CD4-positive, alpha-beta T cell (primary cell): ENCODE results near the gene RNF138. TPM values are rescaled to one million over a fixed set of nuclear protein-coding genes. Genes with fewer than 3 reads are reported as not detected.

ENCODE experiments used
- ATAC-seq: fragments of 200-7000 bp; cut with Tn5 transposase; one replicate; pipeline ENCODE4 v1.10.0; 2022; ENCODE audit warnings: mild to moderate bottlenecking; ENCODE audit not compliant: poor library complexity
- CTCF ChIA-PET: fragments of 350-600 bp; sonication (Branson Sonifier 250); formaldehyde crosslinking; loops from one replicate; lab custom pipeline; 2021; ENCODE audit warnings: antibody characterized with exemption, inconsistent platforms; lab: Charles Lee
- POLR2A ChIA-PET: fragments of 350-600 bp; sonication (Branson Sonifier 250); formaldehyde crosslinking; loops from one replicate; lab custom pipeline; 2021; ENCODE audit warnings: antibody characterized with exemption, inconsistent platforms; lab: Charles Lee
- DNase-seq, 14 experiments: peaks; one replicate each; pipeline ENCODE4 v3.0.0-alpha.2; 2013 to 2020; ENCODE audit warnings: mixed read lengths in 2 of 14
- H3K27ac ChIP-seq, 2 donors: one replicate each; pipeline versions ENCODE4 v1.5.1 to v1.7.0; 2013; ENCODE audit warnings: low read length in 2 of 2, low read depth in 1 of 2, mild to moderate bottlenecking in 1 of 2
- H3K27me3 ChIP-seq, 2 experiments: 1 replicate in 1 of 2; 2 replicates in 1 of 2; pipeline versions ENCODE4 v1.6.1 to v1.7.0; 2013; ENCODE audit warnings: low read length in 2 of 2, control low read depth in 1 of 2, mild to moderate bottlenecking in 1 of 2, moderate library complexity in 1 of 2; ENCODE audit not compliant: insufficient read depth in 2 of 2, control insufficient read depth in 1 of 2
- H3K36me3 ChIP-seq: one replicate; pipeline ENCODE4 v1.6.1; 2013; ENCODE audit warnings: low read length, control low read depth; ENCODE audit not compliant: insufficient read depth
- H3K4me1 ChIP-seq: one replicate; pipeline ENCODE4 v1.6.1; 2013; ENCODE audit warnings: low read length, control low read depth; ENCODE audit not compliant: insufficient read depth
- H3K4me3 ChIP-seq: one replicate; pipeline ENCODE4 v1.5.1; 2013; ENCODE audit warnings: mild to moderate bottlenecking, low read length, moderate library complexity
- H3K9me3 ChIP-seq, 2 experiments: 1 replicate in 1 of 2; 2 replicates in 1 of 2; pipeline versions ENCODE4 v1.6.1 to v1.7.0; 2013; ENCODE audit warnings: low read length in 2 of 2, mild to moderate bottlenecking in 2 of 2, control low read depth in 1 of 2, moderate library complexity in 1 of 2; ENCODE audit not compliant: control insufficient read depth in 1 of 2, insufficient read depth in 1 of 2
- H3K27ac Mint-ChIP-seq: one replicate; pipeline ENCODE4 v1.8.0; 2020; ENCODE audit warnings: mixed read lengths
- H3K27me3 Mint-ChIP-seq: one replicate; pipeline ENCODE4 v1.8.0; 2021; ENCODE audit warnings: mixed read lengths
- H3K36me3 Mint-ChIP-seq: one replicate; pipeline ENCODE4 v1.8.0; 2021; ENCODE audit warnings: low read depth, mixed read lengths
- H3K4me1 Mint-ChIP-seq: one replicate; pipeline ENCODE4 v1.8.0; 2021; ENCODE audit warnings: low read depth, mixed read lengths
- H3K4me3 Mint-ChIP-seq: one replicate; pipeline ENCODE4 v1.8.0; 2020; ENCODE audit warnings: mild to moderate bottlenecking, mixed read lengths
- H3K9me3 Mint-ChIP-seq: one replicate; pipeline ENCODE4 v1.8.0; 2020; ENCODE audit warnings: mixed read lengths
- CTCF ChIP-seq: fragments of 200-600 bp; IDR thresholded peaks from one replicate; pipeline ENCODE4 v1.8.0; 2022; ENCODE audit warnings: antibody characterized with exemption, mild to moderate bottlenecking
- intact Hi-C, 2 experiments: fragments of 100-400 bp; cut with DNase I in 1 of 2; cut with micrococcal nuclease in 1 of 2; formaldehyde crosslinking; loops; one replicate each; pipeline versions ENCODE4 v1.15.1 to v1.9.0; 2023 to 2025; cut with DNase I, micrococcal nuclease
- total RNA-seq, 174 experiments: library from RNA in 2 of 174; stranded (reverse) in 2 of 174; gene quantifications; one replicate each; pipeline ENCODE4 v1.2.3 and lab custom pipeline; 2021 to 2026

Gene RNF138
- total RNA-seq, 2 experiments from 2014 or later, result 177 to 184 TPM

GRCh38 chr18:32060026-32060425, 31.6 kb upstream of the RNF138 start:
- H3K36me3 ChIP-seq, result peaks cover 37% of the 10 kb centered on the region
- Mint-ChIP-seq H3K36me3 (peaks cover 90% of the 10 kb centered on the region), H3K27me3 (no peaks in the 10 kb centered on the region), H3K27ac (no peak overlapping the region), H3K4me3 (no peak overlapping the region), H3K4me1 (peaks cover 57% of the 10 kb centered on the region), H3K9me3 (peaks cover 3% of the 10 kb centered on the region)
- intact Hi-C loops, result no loop called here
- peaks cover 8% of the 10 kb centered on the region for H3K4me1 ChIP-seq
- no peak overlapping the region for H3K4me3 ChIP-seq
- CTCF ChIA-PET, result no interaction called here
- H3K27me3 ChIP-seq, result no peaks in the 10 kb centered on the region
- ATAC-seq (no peak), DNase-seq (no peak)
- H3K9me3 ChIP-seq, result no peaks in the 10 kb centered on the region
- H3K27ac ChIP-seq, result no peak overlapping the region
- POLR2A ChIA-PET, result interaction anchor here (0.6 to 2.1 kb wide), 3 partner anchors 19 to 163 kb away, joined by 3 to 12 read pairs (median 5); partner anchors contain the start of gene RNF125
- no peak for TF ChIP-seq CTCF

- Mint-ChIP-seq H3K9me3 (no peaks in the 10 kb centered on the region), H3K4me3 (no peak overlapping the region), H3K4me1 (peaks cover 18% of the 10 kb centered on the region), H3K27ac (peak overlapping the region; percentile 45), H3K36me3 (peaks cover 82% of the 10 kb centered on the region), H3K27me3 (no peaks in the 10 kb centered on the region)
- no peak overlapping the region for H3K4me3 ChIP-seq
- no peaks in the 10 kb centered on the region for H3K27me3 ChIP-seq
- H3K27ac ChIP-seq, result no peak overlapping the region
- no peak for ATAC-seq
- ChIA-PET CTCF (no interaction called here), POLR2A (interaction anchor here (0.9 to 1.4 kb wide), 2 partner anchors 48 to 49 kb away, joined by 3 read pairs; partner anchors contain the start of gene RNF125)
- no peak for TF ChIP-seq CTCF
- H3K36me3 ChIP-seq, result peaks cover 44% of the 10 kb centered on the region
- no peak for DNase-seq
- intact Hi-C loops, result no loop called here
- H3K4me1 ChIP-seq, result no peaks in the 10 kb centered on the region
- no peaks in the 10 kb centered on the region for H3K9me3 ChIP-seq
Observed at GRCh38 chr18:32067375-32068167, 24.1 kb upstream of the RNF138 start.

- peak; percentile 66 for TF ChIP-seq CTCF
- Mint-ChIP-seq H3K4me3 (no peak overlapping the region), H3K36me3 (peaks cover 72% of the 10 kb centered on the region), H3K9me3 (no peaks in the 10 kb centered on the region), H3K4me1 (peaks cover 23% of the 10 kb centered on the region), H3K27me3 (no peaks in the 10 kb centered on the region), H3K27ac (peak overlapping the region; percentile 35)
- H3K4me3 ChIP-seq, result no peak overlapping the region
- ChIA-PET CTCF (interaction anchor here (0.8 to 2.4 kb wide), 17 partner anchors 9 to 130 kb away, joined by 3 to 13 read pairs (median 4); partner anchors contain the start of genes RNF125, RNF138 and TRAPPC8), POLR2A (interaction anchor here (0.6 to 3.3 kb wide), 9 partner anchors 12 to 130 kb away, joined by 3 to 56 read pairs (median 5); partner anchors contain the start of genes RNF125, RNF138 and TRAPPC8)
- intact Hi-C loops, result loop anchor here (2.0 to 5.0 kb wide), 3 partner anchors 20 to 130 kb away; partner anchors contain the start of gene TRAPPC8 (in 1 of the 2)
- peaks cover 30% of the 10 kb centered on the region for H3K36me3 ChIP-seq
- no peaks in the 10 kb centered on the region for H3K4me1 ChIP-seq
- H3K27me3 ChIP-seq, result no peaks in the 10 kb centered on the region
- H3K9me3 ChIP-seq, result no peaks in the 10 kb centered on the region
- H3K27ac ChIP-seq, result no peak overlapping the region
- ATAC-seq, result peak; percentile 80
- peak in 5 of 14 experiments; percentile 4 to 61 (median 61) for DNase-seq
Observed at GRCh38 chr18:32072321-32072720, 19.4 kb upstream of the RNF138 start.
